Fibroblast of lung (primary cell): ENCODE data around the gene CDH4. TPM values are rescaled to one million over a fixed set of nuclear protein-coding genes. Genes with fewer than 3 reads are reported as not detected.

Experiments used
- DNase-seq, 2 donors: peaks; one replicate each; pipeline versions ENCODE4 v3.0.0 to v3.0.0-alpha.2; 2010; ENCODE audit warnings: low read depth in 2 of 2
- H2AFZ ChIP-seq: 2 replicates; pipeline ENCODE4 v1.5.1; 2012; ENCODE audit warnings: low read length, control low read depth, inconsistent platforms
- H3K27ac ChIP-seq: 2 replicates; pipeline ENCODE4 v1.5.1; 2011; ENCODE audit warnings: low read length, control low read depth; ENCODE audit not compliant: insufficient read depth
- H3K27me3 ChIP-seq: 2 replicates; pipeline ENCODE4 v1.5.1; 2011; ENCODE audit warnings: mild to moderate bottlenecking, low read length; ENCODE audit not compliant: control insufficient read depth, insufficient read depth
- H3K36me3 ChIP-seq: 2 replicates; pipeline ENCODE4 v1.5.1; 2011; ENCODE audit warnings: low read length; ENCODE audit not compliant: control insufficient read depth, insufficient read depth
- H3K4me1 ChIP-seq: 2 replicates; pipeline ENCODE4 v1.5.1; 2011; ENCODE audit warnings: low read length; ENCODE audit not compliant: control insufficient read depth, insufficient read depth; ENCODE audit errors: extremely low read depth
- H3K4me2 ChIP-seq: 2 replicates; pipeline ENCODE4 v1.5.1; 2011; ENCODE audit warnings: low read length, control low read depth; ENCODE audit not compliant: insufficient read depth; ENCODE audit errors: extremely low read depth
- H3K4me3 ChIP-seq, 4 experiments: fragments of 200-600 bp in 1 of 4; sonication (generic) in 1 of 4; replicated peaks in 1 of 4; 2 replicates each; pipeline ENCODE4 v1.5.1; 2011 to 2016; ENCODE audit warnings: low read length in 4 of 4, low read depth in 3 of 4, mild to moderate bottlenecking in 3 of 4, control low read depth in 2 of 4, inconsistent platforms in 1 of 4, mixed read lengths in 1 of 4; ENCODE audit not compliant: insufficient read depth in 1 of 4; ENCODE audit errors: control extremely low read depth in 1 of 4
- H3K79me2 ChIP-seq: 2 replicates; pipeline ENCODE4 v1.5.1; 2012; ENCODE audit warnings: mild to moderate bottlenecking, low read length, inconsistent platforms; ENCODE audit not compliant: control insufficient read depth, insufficient read depth
- H3K9ac ChIP-seq: 2 replicates; pipeline ENCODE4 v1.5.1; 2011; ENCODE audit warnings: mild to moderate bottlenecking, low read length, control low read depth; ENCODE audit not compliant: insufficient read depth
- H3K9me3 ChIP-seq: 2 replicates; pipeline ENCODE4 v1.5.1; 2012; ENCODE audit warnings: low read depth, low read length; ENCODE audit not compliant: control insufficient read depth, insufficient read depth
- H4K20me1 ChIP-seq: 2 replicates; pipeline ENCODE4 v1.5.1; 2011; ENCODE audit warnings: low read length; ENCODE audit not compliant: control insufficient read depth, insufficient read depth; ENCODE audit errors: extremely low read depth
- EZH2 ChIP-seq: IDR thresholded peaks from 2 replicates; pipeline ENCODE4 v1.5.1; 2012; ENCODE audit warnings: low read length, control low read depth, mild to moderate bottlenecking; ENCODE audit errors: missing control alignments
- polyA plus RNA-seq, 2 donors: library from polyadenylated mRNA; depleted of rRNA in 1 of 2; stranded (reverse) in 1 of 2; unstranded in 1 of 2; fragments of >200 nt; gene quantifications; 2 replicates each; pipeline ENCODE4 v1.2.1, GENCODE V29; 2011 to 2012; ENCODE audit warnings: missing spikeins in 1 of 2
- total RNA-seq: library from RNA; depleted of rRNA; stranded (reverse); fragments of >200 nt; gene quantifications from 2 replicates; pipeline ENCODE4 v1.2.1, GENCODE V29; 2014
- TF ChIP-seq, protein P1 (sequence below), 2 donors: IDR thresholded peaks in 1 of 2; conservative IDR thresholded peaks in 1 of 2; 1 replicate in 1 of 2; 2 replicates in 1 of 2; pipeline ENCODE4 v1.5.1; 2011 to 2012; ENCODE audit warnings: low read length in 2 of 2, control low read depth in 1 of 2, inconsistent platforms in 1 of 2, low read depth in 1 of 2, mild to moderate bottlenecking in 1 of 2

Gene CDH4
- total and polyA plus RNA-seq, 2 donors (not counting 1 experiment from before 2014, with no cell fraction given): 4.8 to 6.8 TPM

- no peaks in the 10 kb centered on the region for H3K9me3 ChIP-seq
- H3K36me3 ChIP-seq: no peaks in the 10 kb centered on the region
- H3K27me3 ChIP-seq: no peaks in the 10 kb centered on the region
- DNase-seq: no peak
- H3K4me1 ChIP-seq: no peaks in the 10 kb centered on the region
- no peak overlapping the region for H3K27ac ChIP-seq
- H4K20me1 ChIP-seq: no peaks in the 10 kb centered on the region
- no peak overlapping the region for H3K4me3 ChIP-seq
- H2AFZ ChIP-seq: no peak overlapping the region
- no peak overlapping the region for H3K4me2 ChIP-seq
- no peak overlapping the region for H3K9ac ChIP-seq
- no peaks in the 10 kb centered on the region for H3K79me2 ChIP-seq
- no peak for TF ChIP-seq EZH2
- TF ChIP-seq, protein P1, sequence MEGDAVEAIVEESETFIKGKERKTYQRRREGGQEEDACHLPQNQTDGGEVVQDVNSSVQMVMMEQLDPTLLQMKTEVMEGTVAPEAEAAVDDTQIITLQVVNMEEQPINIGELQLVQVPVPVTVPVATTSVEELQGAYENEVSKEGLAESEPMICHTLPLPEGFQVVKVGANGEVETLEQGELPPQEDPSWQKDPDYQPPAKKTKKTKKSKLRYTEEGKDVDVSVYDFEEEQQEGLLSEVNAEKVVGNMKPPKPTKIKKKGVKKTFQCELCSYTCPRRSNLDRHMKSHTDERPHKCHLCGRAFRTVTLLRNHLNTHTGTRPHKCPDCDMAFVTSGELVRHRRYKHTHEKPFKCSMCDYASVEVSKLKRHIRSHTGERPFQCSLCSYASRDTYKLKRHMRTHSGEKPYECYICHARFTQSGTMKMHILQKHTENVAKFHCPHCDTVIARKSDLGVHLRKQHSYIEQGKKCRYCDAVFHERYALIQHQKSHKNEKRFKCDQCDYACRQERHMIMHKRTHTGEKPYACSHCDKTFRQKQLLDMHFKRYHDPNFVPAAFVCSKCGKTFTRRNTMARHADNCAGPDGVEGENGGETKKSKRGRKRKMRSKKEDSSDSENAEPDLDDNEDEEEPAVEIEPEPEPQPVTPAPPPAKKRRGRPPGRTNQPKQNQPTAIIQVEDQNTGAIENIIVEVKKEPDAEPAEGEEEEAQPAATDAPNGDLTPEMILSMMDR (conservative IDR thresholded peaks at IDR 0.05 in 1 of 2, IDR thresholded peaks at IDR 0.05 in 1 of 2; ENCODE audit: low read depth in 1 of 2, low read length in 2 of 2): no peak
Observed at GRCh38 chr20:61312925-61313324, 60.9 kb downstream of the CDH4 start.

DNA sequence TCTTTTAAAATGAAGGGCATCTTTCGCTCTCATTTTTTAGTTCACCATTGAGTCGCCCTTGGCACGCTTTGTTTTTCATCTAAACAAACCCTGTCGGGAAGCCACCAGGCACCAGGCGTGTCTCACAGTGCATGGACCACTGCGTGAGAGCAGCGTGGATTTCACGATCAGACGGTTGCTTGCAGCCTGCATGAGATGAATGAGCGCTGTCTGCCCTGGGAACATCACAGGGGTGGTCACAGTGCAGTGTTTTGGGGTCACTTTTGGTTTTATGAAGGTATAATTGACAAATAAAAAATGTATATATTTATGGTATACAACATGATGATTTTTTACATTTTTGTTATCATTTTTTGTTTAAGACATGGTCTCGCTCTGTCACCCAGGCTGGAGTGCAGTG lies 61.3 kb downstream of the CDH4 start:
- H3K9me3 ChIP-seq: no peaks in the 10 kb centered on the region
- no peak overlapping the region for H3K27ac ChIP-seq
- H4K20me1 ChIP-seq: no peaks in the 10 kb centered on the region
- H3K4me1 ChIP-seq: no peaks in the 10 kb centered on the region
- H3K79me2 ChIP-seq: no peaks in the 10 kb centered on the region
- no peak overlapping the region for H3K4me3 ChIP-seq
- no peaks in the 10 kb centered on the region for H3K36me3 ChIP-seq
- H3K4me2 ChIP-seq: no peak overlapping the region
- H3K9ac ChIP-seq: no peak overlapping the region
- DNase-seq: no peak
- no peak for TF ChIP-seq EZH2
- TF ChIP-seq, protein P1 (conservative IDR thresholded peaks at IDR 0.05 in 1 of 2, IDR thresholded peaks at IDR 0.05 in 1 of 2; ENCODE audit: low read depth in 1 of 2, low read length in 2 of 2): no peak
- H3K27me3 ChIP-seq: no peaks in the 10 kb centered on the region
- no peak overlapping the region for H2AFZ ChIP-seq

GRCh38 chr20:61314326-61315010 lies 62.4 kb downstream of the CDH4 start:
- no peaks in the 10 kb centered on the region for H3K9me3 ChIP-seq
- H3K36me3 ChIP-seq: no peaks in the 10 kb centered on the region
- H3K27ac ChIP-seq: no peak overlapping the region
- H2AFZ ChIP-seq: no peak overlapping the region
- no peak for DNase-seq
- H3K4me2 ChIP-seq: no peak overlapping the region
- TF ChIP-seq EZH2: no peak
- TF ChIP-seq, protein P1 (conservative IDR thresholded peaks at IDR 0.05 in 1 of 2, IDR thresholded peaks at IDR 0.05 in 1 of 2; ENCODE audit: low read depth in 1 of 2, low read length in 2 of 2): no peak
- no peak overlapping the region for H3K4me3 ChIP-seq
- H4K20me1 ChIP-seq: no peaks in the 10 kb centered on the region
- H3K27me3 ChIP-seq: no peaks in the 10 kb centered on the region
- H3K4me1 ChIP-seq: no peaks in the 10 kb centered on the region
- no peaks in the 10 kb centered on the region for H3K79me2 ChIP-seq
- no peak overlapping the region for H3K9ac ChIP-seq
